GM18517 (cell line): Measurements from ENCODE around the gene IRF9.

ENCODE experiments used
- ATAC-seq: cut with Tn5 transposase; IDR thresholded peaks from one replicate; pipeline ENCODE4 v1.9.1; 2021; ENCODE audit warnings: mild to moderate bottlenecking, moderate library complexity; ENCODE audit not compliant: unreplicated experiment

IRF9 gene

DNA sequence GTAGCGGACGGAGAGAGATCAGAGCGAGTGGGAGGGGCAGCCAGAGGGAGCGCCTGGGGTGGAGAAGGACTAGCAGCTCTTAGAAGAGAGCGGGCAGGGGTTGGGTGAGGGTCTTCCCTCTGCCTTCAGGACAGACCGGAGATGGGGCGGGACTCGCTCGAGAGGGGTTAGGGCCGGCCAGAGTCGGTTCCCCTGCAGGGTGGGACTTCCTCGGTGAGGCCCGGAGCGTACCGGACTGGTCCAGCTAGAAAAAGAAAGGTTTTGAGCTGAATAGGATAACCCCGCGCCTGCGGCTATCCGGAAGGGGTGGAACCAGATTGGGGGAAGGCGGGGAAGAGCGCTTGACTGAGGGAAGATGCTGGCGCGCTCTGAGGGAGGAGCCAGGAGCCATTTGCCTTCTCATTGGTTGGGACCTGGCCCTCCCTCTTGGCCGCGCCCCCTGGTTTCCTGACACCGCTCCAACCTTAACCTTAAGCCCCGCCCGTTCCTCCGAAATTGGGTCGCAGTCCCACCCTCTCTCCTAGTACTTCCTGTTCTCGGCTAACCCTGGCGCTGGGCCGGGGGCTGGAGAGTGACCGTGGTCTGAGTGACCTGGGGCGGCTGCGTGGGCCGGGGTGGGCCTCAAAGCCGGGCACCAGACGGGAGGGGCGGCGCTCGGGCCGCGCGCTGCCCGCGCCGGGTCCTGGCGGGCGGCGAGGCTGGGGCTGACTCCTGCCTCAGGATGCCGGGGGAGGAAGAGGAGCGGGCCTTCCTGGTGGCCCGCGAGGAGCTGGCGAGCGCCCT lies 13.9 kb upstream of the IRF9 start, which contains the start of gene RNF31:
TSS of gene RNF31 (plus strand) at position 521 of the 783 bp plus-strand sequence. CDS start at position 722, 201 bp downstream.
- peak; percentile 82 for ATAC-seq

DNA sequence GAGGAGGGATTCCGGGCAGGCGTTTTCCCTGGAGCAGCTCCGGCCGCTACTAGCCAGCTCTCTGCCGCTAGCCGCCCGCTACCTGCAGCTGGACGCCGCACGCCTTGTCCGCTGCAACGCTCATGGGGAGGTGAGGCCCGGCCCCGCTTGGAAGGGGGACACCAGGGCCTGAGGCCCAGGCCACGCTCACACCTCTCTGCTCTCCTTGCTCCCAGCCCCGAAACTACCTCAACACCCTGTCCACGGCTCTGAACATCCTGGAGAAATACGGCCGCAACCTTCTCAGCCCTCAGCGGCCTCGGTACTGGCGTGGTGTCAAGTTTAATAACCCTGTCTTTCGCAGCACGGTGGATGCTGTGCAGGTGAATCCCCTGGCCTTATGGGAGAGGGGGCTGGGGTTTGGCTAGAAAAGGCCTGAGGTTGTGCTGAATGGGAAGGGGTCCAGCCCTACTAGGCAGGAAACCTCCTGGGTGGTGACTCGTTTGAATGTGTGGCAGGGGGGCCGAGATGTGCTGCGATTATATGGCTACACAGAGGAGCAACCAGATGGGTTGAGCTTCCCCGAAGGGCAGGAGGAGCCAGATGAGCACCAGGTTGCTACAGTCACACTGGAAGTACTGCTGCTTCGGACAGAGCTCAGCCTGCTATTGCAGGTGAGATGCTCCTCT lies 13.2 kb upstream of the IRF9 start:
- no peak for ATAC-seq

DNA sequence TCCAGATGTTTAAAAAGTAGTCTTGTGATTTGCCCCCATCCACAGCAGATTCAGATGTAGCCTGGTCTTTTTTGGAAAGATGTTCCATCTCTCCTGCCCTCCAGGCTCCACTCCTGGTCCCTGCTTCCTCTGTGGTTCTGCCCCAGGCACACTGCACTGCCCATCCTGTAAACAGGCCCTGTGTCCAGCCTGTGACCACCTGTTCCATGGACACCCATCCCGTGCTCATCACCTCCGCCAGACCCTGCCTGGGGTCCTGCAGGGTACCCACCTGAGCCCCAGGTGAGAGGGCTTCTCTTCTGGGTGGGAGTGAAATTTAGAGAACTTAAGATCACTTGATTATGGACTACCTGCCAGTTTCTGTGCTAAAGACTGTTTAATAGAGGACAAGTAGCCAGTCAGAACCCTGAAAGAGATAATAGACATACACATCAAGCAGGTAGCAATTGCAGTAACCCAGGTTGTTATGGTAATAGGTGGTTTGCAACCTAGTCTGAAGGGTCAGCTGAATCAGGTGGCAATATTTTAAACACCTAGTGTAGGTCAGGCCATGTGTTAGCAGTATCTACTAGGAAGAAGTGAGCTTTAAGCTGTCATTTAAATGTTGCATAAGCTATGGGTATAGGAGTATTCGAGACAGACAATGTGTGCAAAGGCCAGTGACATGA lies 11.6 kb upstream of the IRF9 start:
- no peak for ATAC-seq

- no peak for ATAC-seq
These were observed 11.0 kb upstream of the IRF9 start for GRCh38 chr14:24150061-24150460.

GRCh38 chr14:24150567-24150966 lies 10.5 kb upstream of the IRF9 start:
- ATAC-seq = no peak

DNA sequence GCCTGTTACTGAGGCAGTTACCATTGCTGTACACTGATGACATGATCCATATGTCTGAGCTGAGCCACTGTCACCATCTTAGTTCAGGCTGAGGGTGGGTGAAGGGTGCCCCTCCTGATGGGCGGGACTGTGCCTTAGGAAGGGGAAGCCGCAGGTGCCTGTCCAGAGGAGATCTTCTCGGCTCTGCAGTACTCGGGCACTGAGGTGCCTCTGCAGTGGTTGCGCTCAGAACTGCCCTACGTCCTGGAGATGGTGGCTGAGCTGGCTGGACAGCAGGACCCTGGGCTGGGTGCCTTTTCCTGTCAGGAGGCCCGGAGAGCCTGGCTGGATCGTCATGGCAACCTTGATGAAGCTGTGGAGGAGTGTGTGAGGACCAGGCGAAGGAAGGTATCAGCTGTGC lies 10.1 kb upstream of the IRF9 start:
- no peak for ATAC-seq

DNA sequence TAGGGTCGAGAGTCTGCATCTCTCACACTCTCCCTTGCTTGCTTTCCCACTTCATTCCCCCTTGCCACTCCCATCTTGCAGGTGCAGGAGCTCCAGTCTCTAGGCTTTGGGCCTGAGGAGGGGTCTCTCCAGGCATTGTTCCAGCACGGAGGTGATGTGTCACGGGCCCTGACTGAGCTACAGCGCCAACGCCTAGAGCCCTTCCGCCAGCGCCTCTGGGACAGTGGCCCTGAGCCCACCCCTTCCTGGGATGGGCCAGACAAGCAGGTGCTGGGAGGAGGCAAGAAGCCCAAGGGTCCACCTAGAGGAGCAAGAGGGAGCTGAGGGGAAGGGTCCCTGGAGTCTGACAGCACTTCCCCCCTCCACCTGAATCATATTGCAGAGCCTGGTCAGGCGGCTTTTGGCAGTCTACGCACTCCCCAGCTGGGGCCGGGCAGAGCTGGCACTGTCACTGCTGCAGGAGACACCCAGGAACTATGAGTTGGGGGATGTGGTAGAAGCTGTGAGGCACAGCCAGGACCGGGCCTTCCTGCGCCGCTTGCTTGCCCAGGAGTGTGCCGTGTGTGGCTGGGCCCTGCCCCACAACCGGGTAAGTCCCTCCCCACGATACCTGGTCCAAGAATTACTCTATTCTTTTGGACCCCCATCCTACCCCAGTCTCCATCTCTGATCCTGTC lies 9.5 kb upstream of the IRF9 start:
- no peak for ATAC-seq

DNA sequence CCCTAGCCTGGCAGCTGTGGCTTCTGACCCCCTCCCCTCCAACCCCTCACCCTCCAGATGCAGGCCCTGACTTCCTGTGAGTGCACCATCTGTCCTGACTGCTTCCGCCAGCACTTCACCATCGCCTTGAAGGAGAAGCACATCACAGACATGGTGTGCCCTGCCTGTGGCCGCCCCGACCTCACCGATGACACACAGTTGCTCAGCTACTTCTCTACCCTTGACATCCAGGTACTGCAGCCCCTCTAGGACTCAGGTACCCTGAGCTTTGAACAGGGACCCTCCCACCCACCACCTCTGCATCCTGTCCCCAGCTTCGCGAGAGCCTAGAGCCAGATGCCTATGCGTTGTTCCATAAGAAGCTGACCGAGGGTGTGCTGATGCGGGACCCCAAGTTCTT lies 6.0 kb upstream of the IRF9 start:
- no peak for ATAC-seq

- no peak for ATAC-seq
These were observed 4.2 kb upstream of the IRF9 start for GRCh38 chr14:24156840-24157239.

- no peak for ATAC-seq
These were observed 3.7 kb upstream of the IRF9 start for GRCh38 chr14:24157331-24157730.

GRCh38 chr14:24159777-24160498 lies 1.1 kb upstream of the IRF9 start:
- no peak for ATAC-seq

DNA sequence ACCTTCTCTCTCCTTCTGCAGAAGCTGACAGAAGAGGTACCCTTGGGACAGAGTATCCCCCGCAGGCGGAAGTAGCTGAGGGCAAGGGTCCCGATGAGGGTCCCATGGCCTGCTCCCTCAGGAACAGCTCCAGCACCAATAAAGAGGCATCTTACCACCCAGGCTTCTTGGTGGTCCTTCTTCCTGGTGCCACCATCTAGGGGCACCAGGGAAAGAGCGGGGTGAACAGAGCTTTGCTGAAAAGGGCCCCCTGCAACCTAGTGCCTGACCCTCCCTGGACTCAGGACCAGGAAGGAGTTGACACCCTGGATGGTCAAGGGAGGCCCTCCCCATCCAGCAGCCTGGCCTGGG lies 591 bp upstream of the IRF9 start:
- ATAC-seq = no peak

- no peak for ATAC-seq
These were observed 1.0 kb downstream of the IRF9 start for GRCh38 chr14:24162093-24162492.

GRCh38 chr14:24164518-24164991 lies 3.5 kb downstream of the IRF9 start:
- ATAC-seq = no peak

- ATAC-seq = no peak
These were observed 4.7 kb downstream of the IRF9 start for GRCh38 chr14:24165785-24166184.

- no peak for ATAC-seq
These were observed 6.5 kb downstream of the IRF9 start for GRCh38 chr14:24167469-24168114.

- peak; percentile 58 for ATAC-seq
These were observed 10.6 kb downstream of the IRF9 start, which contains the start of gene REC8 for GRCh38 chr14:24171422-24172260. Gene REC8, plus strand, starts transcription at chr14:24172080. Its CDS starts 473 bp downstream, at chr14:24172553.

GRCh38 chr14:24172261-24172860 lies 11.3 kb downstream of the IRF9 start:
- no peak for ATAC-seq

- no peak for ATAC-seq
These were observed 11.8 kb downstream of the IRF9 start for GRCh38 chr14:24172871-24173281.
